Measurements from ENCODE around the gene SCAMP3.
"Not testable (repeated sequence)": the region's sequence is repeated elsewhere in the genome, so short reads cannot be mapped to it uniquely, and the experiment has no call there.

The SCAMP3 gene

DNA sequence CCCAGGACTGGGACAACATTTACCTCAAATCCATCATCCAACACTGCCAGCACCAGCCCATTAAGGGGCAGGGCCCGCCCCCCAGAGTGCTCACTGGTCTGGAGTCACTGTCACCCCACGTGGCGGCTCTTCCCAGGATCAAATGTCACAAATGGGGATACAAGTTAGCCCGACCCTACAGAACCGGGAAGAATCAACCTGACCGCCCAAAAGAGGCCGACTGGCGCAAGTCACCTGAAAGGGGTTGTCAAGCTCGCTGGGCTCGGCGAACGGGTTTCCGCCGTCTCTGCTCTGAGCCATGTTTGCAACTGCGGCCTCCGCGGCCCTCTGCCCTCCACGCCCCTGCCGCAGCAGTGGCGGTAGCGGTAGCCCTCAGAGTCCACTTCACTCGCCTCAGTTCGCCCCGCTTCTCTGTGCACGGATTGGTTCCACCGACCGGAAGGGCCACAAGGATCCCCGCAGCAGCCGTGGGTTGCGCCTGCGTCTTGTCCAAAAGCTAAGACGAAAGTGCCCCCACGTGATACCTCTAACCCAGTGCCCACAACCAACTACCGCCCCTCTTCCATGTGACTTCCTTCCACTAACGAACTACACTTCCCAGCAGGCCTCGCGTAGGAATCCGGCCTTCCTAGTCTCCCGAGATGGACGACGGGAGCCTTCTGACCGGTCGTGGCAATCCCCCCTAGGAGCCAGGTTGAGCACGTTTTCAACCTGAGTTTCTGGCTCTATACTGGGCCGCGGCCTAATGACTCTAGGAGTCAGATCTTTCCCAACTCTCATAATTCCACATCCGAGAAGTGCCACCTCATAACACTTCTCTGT lies at the start of gene SCAMP3:
SCAMP3 (minus strand) TSS at position 509 of the 822 bp plus-strand sequence; CDS start at position 300, 209 bp downstream.
- peak; percentile 99 for DNase-seq

- no peak for DNase-seq
Measured at GRCh38 chr1:155309423-155310021, 47.4 kb upstream of the SCAMP3 start.

- DNase-seq = peak; percentile 99
Measured at GRCh38 chr1:155308493-155309422, 46.6 kb upstream of the SCAMP3 start, which contains the start of gene FDPS. Gene FDPS, plus strand, starts transcription at chr1:155308866. Its CDS starts 924 bp downstream, at chr1:155309790.

DNA sequence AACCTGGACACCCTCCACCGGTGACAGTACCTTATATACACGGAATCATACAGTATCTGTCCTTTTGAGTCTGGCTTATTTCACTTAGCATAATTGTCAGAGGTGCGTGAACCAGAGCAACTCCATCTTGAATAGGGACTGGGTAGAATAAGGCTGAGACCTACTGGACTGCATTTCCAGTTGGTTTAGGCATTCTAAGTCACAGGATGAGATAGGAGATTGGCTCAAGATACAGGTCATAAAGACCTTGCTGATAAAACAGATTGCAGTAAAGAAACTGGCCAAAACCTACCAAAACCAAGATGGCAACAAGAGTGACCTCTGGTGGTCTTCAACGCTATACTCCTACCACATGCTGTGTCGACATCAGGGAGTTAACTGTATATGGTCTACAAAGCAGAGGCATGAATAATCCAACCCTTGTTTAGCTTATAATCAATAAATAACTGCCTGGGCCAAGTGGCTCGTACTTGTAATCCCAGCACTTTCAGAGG lies 45.1 kb upstream of the SCAMP3 start:
- DNase-seq = no peak

GRCh38 chr1:155305881-155306391 lies 43.8 kb upstream of the SCAMP3 start:
- no peak for DNase-seq

DNA sequence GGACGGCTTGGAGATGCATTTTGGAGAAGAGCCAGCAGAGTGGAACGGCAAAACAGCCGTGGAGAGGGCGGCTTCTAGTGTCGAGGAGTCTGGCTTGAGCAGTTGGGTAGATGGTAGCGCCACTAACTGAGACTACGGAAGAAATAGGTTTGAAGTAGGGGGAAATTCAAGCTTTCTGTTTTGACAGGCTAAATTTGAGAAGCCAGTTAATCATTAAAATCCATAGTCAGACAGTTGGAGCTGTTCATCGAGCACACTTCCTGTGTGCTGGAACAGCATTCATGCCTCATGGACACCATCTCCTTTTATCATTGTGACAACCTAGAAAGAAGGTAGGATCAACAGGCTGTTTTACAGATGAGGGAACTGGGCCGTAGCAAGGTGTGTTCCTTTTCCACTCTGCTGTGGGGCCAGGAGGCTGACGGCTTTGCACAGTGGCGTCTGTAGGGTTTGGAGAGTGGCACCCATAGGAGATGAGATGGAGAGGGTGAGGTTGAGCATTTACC lies 42.5 kb upstream of the SCAMP3 start:
- DNase-seq = no peak

- DNase-seq = no peak
Measured at GRCh38 chr1:155301342-155301841, 39.2 kb upstream of the SCAMP3 start, which contains the start of gene PKLR. Gene PKLR, minus strand, starts transcription at chr1:155301438. Its CDS starts 43 bp downstream, at chr1:155301395.

DNA sequence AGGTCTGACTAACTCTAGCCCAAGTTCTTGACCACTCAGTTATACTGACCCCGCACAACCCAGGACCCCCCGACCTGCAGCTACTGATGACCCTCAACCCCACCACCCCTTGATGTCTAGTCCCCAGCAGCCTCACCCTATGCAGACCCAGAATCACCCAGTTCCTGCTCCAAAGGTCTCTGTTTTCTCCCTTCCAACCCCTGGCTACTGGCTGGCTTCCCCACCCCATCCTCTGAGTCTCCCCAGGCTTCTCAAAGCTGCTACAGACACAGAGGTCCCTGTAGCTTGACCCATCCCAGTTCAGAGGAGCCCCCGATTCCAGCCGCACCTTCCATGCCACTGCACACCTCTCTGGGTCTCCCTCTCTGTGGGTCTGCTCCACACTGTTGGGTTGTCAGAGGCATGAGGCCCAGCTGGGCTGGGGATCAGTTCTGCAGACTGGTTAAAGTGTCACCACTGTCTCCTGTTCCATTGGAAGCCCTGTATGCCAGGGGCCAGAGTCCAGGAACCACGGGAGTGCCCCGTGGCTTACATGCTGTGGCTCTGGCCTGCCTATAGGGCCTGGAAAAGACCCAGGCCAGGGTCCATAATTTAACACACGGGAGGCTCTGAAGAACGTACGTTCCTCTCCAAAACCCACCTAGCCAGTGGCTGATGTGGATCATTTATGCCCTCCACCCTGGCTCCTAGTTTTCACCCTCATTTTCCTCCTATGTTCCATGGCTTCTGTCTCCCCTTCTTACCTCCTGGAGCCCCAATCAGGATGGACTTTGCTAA lies 38.6 kb upstream of the SCAMP3 start:
- no peak for DNase-seq

DNA sequence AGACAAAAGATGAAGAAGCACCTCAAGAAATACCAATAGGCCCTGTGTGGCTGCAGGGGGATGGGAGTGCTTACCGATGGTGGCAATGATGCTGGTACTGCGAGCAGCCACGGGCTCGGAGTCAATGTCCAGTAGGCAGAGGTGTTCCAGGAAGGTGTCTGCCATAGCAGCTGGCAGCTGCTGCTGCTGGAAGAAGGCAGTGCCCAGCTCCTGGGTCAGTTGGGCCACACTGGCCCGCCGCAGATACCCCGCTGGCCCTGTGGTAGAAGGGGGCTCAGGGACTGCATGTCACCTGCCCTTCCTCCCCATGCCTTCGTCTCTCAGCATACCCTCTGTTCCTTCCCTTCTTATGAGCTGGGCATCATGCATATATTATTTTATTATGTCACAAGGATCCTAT lies 37.9 kb upstream of the SCAMP3 start:
- DNase-seq = no peak

GRCh38 chr1:155297384-155297783 lies 35.2 kb upstream of the SCAMP3 start:
- DNase-seq = no peak

DNA sequence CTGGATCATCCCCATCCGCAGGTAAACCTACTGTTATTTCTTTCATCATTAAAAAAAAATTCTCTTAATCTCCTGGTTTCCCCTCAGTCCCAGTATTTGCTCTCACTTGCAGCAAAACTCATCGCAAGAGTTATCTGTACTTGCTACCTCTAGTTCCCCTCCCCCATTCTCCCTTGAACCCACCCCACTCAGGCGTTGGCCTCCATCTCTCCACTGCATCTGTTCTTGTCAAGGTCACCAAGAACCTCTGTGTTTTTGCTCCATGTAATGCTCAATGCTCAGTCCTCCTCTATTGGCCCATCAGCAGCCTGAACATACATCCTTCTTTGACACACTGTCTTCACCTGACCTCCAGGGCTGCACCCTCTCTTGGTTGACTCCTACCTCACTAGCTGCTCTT lies 34.5 kb upstream of the SCAMP3 start:
- no peak for DNase-seq

GRCh38 chr1:155295942-155296267 lies 33.7 kb upstream of the SCAMP3 start:
- no peak for DNase-seq

DNA sequence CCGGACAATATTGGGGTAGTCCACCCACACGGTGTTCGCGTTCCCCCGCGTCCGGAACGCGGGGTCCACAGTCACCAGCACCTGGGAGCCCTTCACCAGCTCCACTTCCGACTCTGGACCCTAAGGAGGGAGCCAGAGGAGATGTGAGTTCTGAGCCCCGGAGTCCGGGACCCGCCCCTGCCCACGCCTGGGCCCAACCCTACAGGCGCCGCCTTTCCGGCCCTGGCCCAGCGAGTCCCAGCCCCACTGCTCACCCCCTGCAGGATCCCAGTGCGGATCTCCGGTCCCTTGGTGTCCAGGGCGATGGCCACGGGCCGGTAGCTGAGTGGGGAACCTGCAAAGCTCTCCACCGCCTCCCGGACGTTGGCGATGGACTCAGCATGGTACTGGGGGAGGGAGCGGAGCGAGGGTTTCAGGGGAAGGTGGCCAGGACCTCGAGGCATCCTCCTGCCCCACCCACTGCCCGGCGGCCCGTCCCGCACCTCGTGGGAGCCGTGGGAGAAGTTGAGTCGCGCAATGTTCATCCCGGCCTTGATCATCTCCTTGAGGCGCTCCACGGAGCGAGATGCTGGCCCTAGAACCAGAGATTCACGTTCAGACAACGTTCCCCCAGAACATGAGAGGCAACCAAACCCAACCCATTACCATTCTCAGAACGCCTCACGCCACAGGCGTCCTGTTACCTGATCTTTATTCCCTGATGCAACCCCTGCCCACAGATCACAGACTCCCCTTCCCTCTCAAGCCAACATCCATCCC lies 33.2 kb upstream of the SCAMP3 start:
- DNase-seq = no peak

GRCh38 chr1:155294520-155295182 lies 32.5 kb upstream of the SCAMP3 start:
- no peak for DNase-seq

DNA sequence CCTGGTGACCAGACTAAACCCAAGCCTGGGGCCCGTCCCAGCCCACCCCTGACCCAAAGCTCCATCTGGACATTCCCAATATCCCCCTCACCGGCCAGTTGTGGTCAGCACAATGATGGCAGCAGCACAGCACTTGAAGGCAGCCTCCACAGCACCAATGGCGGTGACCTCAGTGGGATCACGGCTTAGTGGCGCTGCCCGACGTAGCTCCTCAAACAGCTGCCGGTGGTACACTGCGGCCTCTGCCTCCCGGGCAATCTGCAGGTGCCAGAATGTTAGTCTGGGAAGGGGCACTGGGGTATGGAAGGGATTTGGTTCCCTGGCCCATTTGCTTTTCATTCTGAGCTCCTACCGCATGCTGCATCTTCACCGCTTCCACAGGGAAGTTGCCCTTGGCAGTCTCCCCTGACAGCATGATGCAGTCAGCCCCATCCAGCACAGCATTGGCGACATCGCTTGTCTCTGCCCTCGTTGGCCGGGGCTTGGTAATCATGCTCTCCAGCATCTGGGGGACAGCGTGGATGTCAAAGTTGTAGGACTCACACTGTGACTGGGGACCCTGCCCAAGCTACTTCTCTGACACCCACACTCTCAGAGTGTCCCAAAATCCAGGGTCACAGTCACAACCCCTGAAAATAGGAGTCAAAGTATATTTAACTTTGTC lies 31.1 kb upstream of the SCAMP3 start:
- DNase-seq = no peak

- DNase-seq = not testable (repeated sequence)
Measured at GRCh38 chr1:155291006-155291405, 28.8 kb upstream of the SCAMP3 start.

DNA sequence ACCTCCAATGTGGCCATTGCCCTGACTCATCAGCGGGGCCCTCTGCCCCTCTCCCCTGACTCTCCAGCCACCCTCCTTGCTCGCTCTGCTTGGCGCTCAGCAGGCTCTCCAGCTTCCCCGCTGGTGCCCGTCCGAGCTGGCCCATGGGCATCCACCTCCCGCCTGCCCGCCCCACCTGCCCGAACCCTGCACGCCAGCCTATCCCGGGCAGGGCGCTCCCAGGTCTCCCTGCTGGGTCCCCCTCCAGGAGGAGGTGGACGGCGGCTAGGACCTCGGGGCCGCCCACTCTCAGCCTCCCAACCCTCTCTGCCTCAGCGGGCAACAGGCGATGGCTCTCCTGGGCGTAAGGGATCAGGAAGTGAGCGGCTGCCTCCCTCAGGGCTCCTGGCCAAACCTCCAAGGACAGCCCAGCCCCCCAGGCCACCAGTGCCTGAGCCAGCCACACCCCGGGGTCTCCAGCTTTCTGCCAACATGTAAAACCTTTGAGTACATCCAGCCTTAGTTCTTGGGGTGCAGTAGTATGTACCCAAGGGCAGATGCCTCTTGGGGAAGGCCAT lies 25.9 kb upstream of the SCAMP3 start:
- no peak for DNase-seq

- no peak for DNase-seq
Measured at GRCh38 chr1:155286544-155286943, 24.4 kb upstream of the SCAMP3 start.

- no peak for DNase-seq
Measured at GRCh38 chr1:155285631-155286044, 23.5 kb upstream of the SCAMP3 start.

All from NCI-H187 treated with DMSO at 0.1 percent for 48 hours (cell line).